IMR-90 (cell line): ENCODE measurements around the gene CHM. TPM values are rescaled to one million over a fixed set of nuclear protein-coding genes. Genes with fewer than 3 reads are reported as not detected.

Source experiments
- ATAC-seq: fragments of 200-7000 bp; cut with Tn5 transposase; 2 replicates; pipeline ENCODE4 v1.9.1; 2020; ENCODE audit warnings: low read depth, mild to moderate bottlenecking, moderate library complexity
- BruUV-seq: library from RNA; stranded (reverse); fragments of 400-500 nt; replicated peaks from 2 replicates; lab custom pipeline; 2021; lab: Mats Ljungman, UMichigan
- CTCF ChIA-PET: fragments of 300-600 bp; formaldehyde crosslinking; extraction: SDS; loops from one replicate; lab custom pipeline; 2021; ENCODE audit warnings: antibody characterized with exemption; lab: Yijun Ruan, JAX
- POLR2A ChIA-PET: fragments of 300-600 bp; sonication (Branson Sonifier 250); formaldehyde crosslinking; loops from one replicate; lab custom pipeline; 2022; ENCODE audit warnings: antibody characterized with exemption; ENCODE audit not compliant: unreplicated experiment; lab: Charles Lee
- DNase-seq: peaks from one replicate; pipeline ENCODE4 v3.0.0; 2013
- H2AFZ ChIP-seq: replicated peaks from 2 replicates; pipeline ENCODE3; 2013; ENCODE audit warnings: low read length, mild to moderate bottlenecking; ENCODE audit not compliant: poor library complexity
- H2AK5ac ChIP-seq: 2 replicates; pipeline ENCODE4 v1.6.1; 2013; ENCODE audit warnings: low read depth, low read length, inconsistent platforms
- H2AK9ac ChIP-seq: replicated peaks from 2 replicates; pipeline ENCODE3; 2013; ENCODE audit warnings: mild to moderate bottlenecking, low read depth, low read length, moderate library complexity; ENCODE audit not compliant: poor library complexity
- H2BK120ac ChIP-seq: 2 replicates; pipeline ENCODE4 v1.6.1; 2013; ENCODE audit warnings: low read depth, low read length, inconsistent platforms
- H2BK15ac ChIP-seq: 3 replicates; pipeline ENCODE4 v1.6.1; 2013; ENCODE audit warnings: low read depth, low read length, inconsistent platforms
- H2BK20ac ChIP-seq: 2 replicates; pipeline ENCODE4 v1.6.1; 2013; ENCODE audit warnings: low read depth, mild to moderate bottlenecking, inconsistent platforms, low read length, moderate library complexity
- H2BK5ac ChIP-seq: 2 replicates; pipeline ENCODE4 v1.6.1; 2013; ENCODE audit warnings: mild to moderate bottlenecking, low read depth, low read length, inconsistent platforms; ENCODE audit not compliant: poor library complexity, severe bottlenecking
- H3K14ac ChIP-seq: replicated peaks from 2 replicates; pipeline ENCODE4 v1.6.1; 2013; ENCODE audit warnings: low read depth, low read length, inconsistent platforms
- H3K18ac ChIP-seq: 2 replicates; pipeline ENCODE4 v1.6.1; 2013; ENCODE audit warnings: low read depth, low read length, control low read depth
- H3K23ac ChIP-seq: 2 replicates; pipeline ENCODE4 v1.6.1; 2013; ENCODE audit warnings: low read depth, low read length, inconsistent platforms
- H3K27ac ChIP-seq: 2 replicates; pipeline ENCODE4 v1.5.1; 2013; ENCODE audit warnings: mild to moderate bottlenecking, control low read depth, low read length; ENCODE audit not compliant: insufficient read depth
- H3K27me3 ChIP-seq: 2 replicates; pipeline ENCODE4 v1.6.1; 2013; ENCODE audit warnings: low read length; ENCODE audit not compliant: control insufficient read depth, insufficient read depth
- H3K36me3 ChIP-seq: 2 replicates; pipeline ENCODE4 v1.6.1; 2013; ENCODE audit warnings: low read length, mixed read lengths; ENCODE audit not compliant: control insufficient read depth, insufficient read depth
- H3K4ac ChIP-seq: 2 replicates; pipeline ENCODE4 v1.6.1; 2013; ENCODE audit warnings: low read depth, low read length, inconsistent platforms
- H3K4me1 ChIP-seq: 2 replicates; pipeline ENCODE4 v1.6.1; 2013; ENCODE audit warnings: low read length, mixed read lengths; ENCODE audit not compliant: control insufficient read depth, insufficient read depth
- H3K4me2 ChIP-seq: 2 replicates; pipeline ENCODE4 v1.6.1; 2013; ENCODE audit warnings: low read depth, mild to moderate bottlenecking, control low read depth, low read length, moderate library complexity
- H3K4me3 ChIP-seq: 2 replicates; pipeline ENCODE4 v1.5.1; 2013; ENCODE audit warnings: low read depth, mild to moderate bottlenecking, control low read depth, low read length, moderate library complexity; ENCODE audit not compliant: insufficient read depth
- H3K56ac ChIP-seq: 2 replicates; pipeline ENCODE4 v1.6.1; 2013; ENCODE audit warnings: low read length, inconsistent platforms; ENCODE audit not compliant: insufficient read depth; ENCODE audit errors: extremely low read depth
- H3K79me1 ChIP-seq, 2 experiments: 2 replicates each; pipeline ENCODE4 v1.6.1; 2013; ENCODE audit warnings: low read length in 2 of 2, inconsistent platforms in 1 of 2, low read depth in 1 of 2
- H3K9ac ChIP-seq: 2 replicates; pipeline ENCODE4 v1.6.1; 2013; ENCODE audit warnings: low read depth, low read length, control low read depth
- H3K9me1 ChIP-seq: 2 replicates; pipeline ENCODE4 v1.6.1; 2013; ENCODE audit warnings: low read length, inconsistent platforms; ENCODE audit not compliant: insufficient read depth
- H3K9me3 ChIP-seq: 2 replicates; pipeline ENCODE4 v1.6.1; 2013; ENCODE audit warnings: low read length; ENCODE audit not compliant: control insufficient read depth, insufficient read depth
- H4K20me1 ChIP-seq: 2 replicates; pipeline ENCODE4 v1.6.1; 2013; ENCODE audit warnings: low read length, inconsistent platforms; ENCODE audit not compliant: insufficient read depth
- H4K5ac ChIP-seq: 2 replicates; pipeline ENCODE4 v1.6.1; 2013; ENCODE audit warnings: mild to moderate bottlenecking, low read depth, low read length, control low read depth
- H4K8ac ChIP-seq, 2 experiments: 2 replicates each; pipeline ENCODE4 v1.6.1; 2013; ENCODE audit warnings: low read depth in 2 of 2, low read length in 2 of 2, control low read depth in 1 of 2, inconsistent platforms in 1 of 2
- H4K91ac ChIP-seq: 2 replicates; pipeline ENCODE4 v1.6.1; 2013; ENCODE audit warnings: low read depth, low read length, inconsistent platforms; ENCODE audit not compliant: insufficient read depth
- BHLHE40 ChIP-seq: fragments of 150-350 bp; IDR thresholded peaks from 2 replicates; pipeline ENCODE4 v1.6.1; 2016; ENCODE audit warnings: mild to moderate bottlenecking, low read depth, low read length
- MAFK ChIP-seq: IDR thresholded peaks from 2 replicates; pipeline ENCODE4 v1.6.1; 2012; ENCODE audit warnings: low read depth, low read length, improper control_type of control experiment
- dilution Hi-C: fragments of 300-500 bp; cut with HindIII; formaldehyde crosslinking; loops from one replicate; pipeline ENCODE4 v1.14.3; 2018; ENCODE audit warnings: low sequenced_read_pairs; ENCODE audit not compliant: unreplicated experiment
- in situ Hi-C: fragments of 300-500 bp; cut with MboI; formaldehyde crosslinking; loops from 3 replicates; pipeline ENCODE4 v1.14.3; 2019; ENCODE audit warnings: low sequenced_read_pairs, inconsistent platforms, mixed read lengths
- intact Hi-C: fragments of 100-400 bp; cut with micrococcal nuclease; formaldehyde crosslinking; loops from 2 replicates; pipeline ENCODE4 v1.10.0; 2022
- polyA plus RNA-seq, 3 experiments: library from polyadenylated mRNA; depleted of rRNA; stranded (reverse); fragments of >200 nt; gene quantifications; 2 replicates each; pipeline ENCODE4 v1.2.3, GENCODE V29; 2012; ENCODE audit warnings: low replicate concordance in 1 of 3
- total RNA-seq: library from RNA; depleted of rRNA; stranded (reverse); fragments of >200 nt; gene quantifications from 2 replicates; pipeline ENCODE4 v1.2.3, GENCODE V29; 2012
- TF ChIP-seq, protein P1 (sequence below): fragments of 150-350 bp; IDR thresholded peaks from 2 replicates; pipeline ENCODE4 v1.6.1; 2016; ENCODE audit warnings: low read depth, mild to moderate bottlenecking, low read length, moderate library complexity, borderline replicate concordance

Gene CHM
- total and polyA plus RNA-seq, 2 of the 4 experiments (the other 2 are of a cell fraction) = 11.9 to 21.7 TPM

- no peaks in the 10 kb centered on the region for H3K9me3 ChIP-seq
- ATAC-seq (no peak), DNase-seq (no peak)
- BruUV-seq = no TSS peak
- intact Hi-C loops (no loop called here), dilution Hi-C loops (no loop called here), in situ Hi-C loops (no loop called here)
- H3K4ac ChIP-seq = no peak overlapping the region
- no peaks in the 10 kb centered on the region for H3K4me1 ChIP-seq
- peaks cover 0 to 9% of the 10 kb centered on the region in 2 experiments; a peak in 2 of 4 replicates for H3K79me1 ChIP-seq
- peaks cover 4% of the 10 kb centered on the region; the same call in 1 of the 2 replicates for H4K20me1 ChIP-seq
- H4K91ac ChIP-seq = no peak overlapping the region
- peaks cover 2% of the 10 kb centered on the region; the same call in 1 of the 2 replicates for H3K9me1 ChIP-seq
- H2BK120ac ChIP-seq = no peak overlapping the region
- H2AK9ac ChIP-seq = no peak overlapping the region
- H3K4me3 ChIP-seq = no peak overlapping the region
- no peak overlapping the region for H3K4me2 ChIP-seq
- H3K9ac ChIP-seq = no peak overlapping the region
- POLR2A ChIA-PET = interaction anchor here (0.6 kb wide), 1 partner anchor 20 kb away, joined by 3 read pairs; no protein-coding TSS in a partner anchor
- no peak overlapping the region for H4K8ac ChIP-seq
- H2BK15ac ChIP-seq = no peak overlapping the region
- H2AFZ ChIP-seq = no peak overlapping the region
- H3K27me3 ChIP-seq = no peaks in the 10 kb centered on the region
- H3K36me3 ChIP-seq = no peaks in the 10 kb centered on the region
- H3K18ac ChIP-seq = no peak overlapping the region
- H2BK20ac ChIP-seq = no peak overlapping the region
- H3K14ac ChIP-seq = no peak overlapping the region
- H3K23ac ChIP-seq = no peak overlapping the region
- CTCF ChIA-PET = no interaction called here
- no peak overlapping the region for H2AK5ac ChIP-seq
- peak; percentile 85 for TF ChIP-seq MAFK
- TF ChIP-seq, protein P1, sequence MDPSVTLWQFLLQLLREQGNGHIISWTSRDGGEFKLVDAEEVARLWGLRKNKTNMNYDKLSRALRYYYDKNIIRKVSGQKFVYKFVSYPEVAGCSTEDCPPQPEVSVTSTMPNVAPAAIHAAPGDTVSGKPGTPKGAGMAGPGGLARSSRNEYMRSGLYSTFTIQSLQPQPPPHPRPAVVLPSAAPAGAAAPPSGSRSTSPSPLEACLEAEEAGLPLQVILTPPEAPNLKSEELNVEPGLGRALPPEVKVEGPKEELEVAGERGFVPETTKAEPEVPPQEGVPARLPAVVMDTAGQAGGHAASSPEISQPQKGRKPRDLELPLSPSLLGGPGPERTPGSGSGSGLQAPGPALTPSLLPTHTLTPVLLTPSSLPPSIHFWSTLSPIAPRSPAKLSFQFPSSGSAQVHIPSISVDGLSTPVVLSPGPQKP = no peak
- no peak for TF ChIP-seq BHLHE40
- no peak overlapping the region for H3K56ac ChIP-seq
- no peak overlapping the region for H2BK5ac ChIP-seq
- H4K5ac ChIP-seq = no peak overlapping the region
- no peak overlapping the region for H3K27ac ChIP-seq
Measured at GRCh38 chrX:86044216-86044615, 3.1 kb downstream of the CHM start.
